ENCODE data around the gene FOXA1. TPM values are rescaled to one million over a fixed set of nuclear protein-coding genes. Genes with fewer than 3 reads are reported as not detected.

Gene FOXA1
- total RNA-seq, 4 donors from 2014 or later: 7.4 to 24.6 (median 21.4) TPM

GRCh38 chr14:37544407-37544806 is 50.6 kb downstream of the FOXA1 start:
- no peaks in the 10 kb centered on the region for H3K36me3 ChIP-seq
- H3K4me1 ChIP-seq: no peaks in the 10 kb centered on the region
- DNase-seq: no peak
- TF ChIP-seq CTCF (IDR thresholded peaks at IDR 0.05) (no peak), POLR2A (IDR thresholded peaks at IDR 0.05) (no peak)
- no peak overlapping the region for H3K27ac ChIP-seq
- no peaks in the 10 kb centered on the region for H3K27me3 ChIP-seq
- H3K4me3 ChIP-seq: no peak overlapping the region
- H3K9me3 ChIP-seq: no peaks in the 10 kb centered on the region

DNA sequence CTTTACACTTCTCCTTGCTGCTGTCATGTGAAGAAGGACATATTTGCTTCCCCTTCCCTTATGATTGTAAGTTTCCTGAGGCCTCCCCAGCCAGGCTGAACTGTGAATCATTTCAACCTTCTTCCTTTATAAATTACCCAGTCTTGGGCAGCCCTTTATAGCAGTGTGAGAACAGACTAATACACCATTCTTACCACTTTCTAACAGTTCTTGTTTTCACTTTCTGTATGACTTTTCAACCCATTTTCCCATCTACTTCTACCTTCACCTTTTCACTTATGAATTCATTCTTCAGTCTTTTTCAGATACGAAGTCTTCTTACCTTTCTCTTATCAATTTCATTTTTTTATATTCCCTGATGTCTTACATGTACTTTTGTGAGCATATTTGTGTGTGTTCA is 55.1 kb downstream of the FOXA1 start:
- Histone ChIP-seq H3K4me1 (no peaks in the 10 kb centered on the region), H3K27me3 (no peaks in the 10 kb centered on the region), H3K9me3 (no peaks in the 10 kb centered on the region), H3K4me3 (no peak overlapping the region), H3K36me3 (no peaks in the 10 kb centered on the region), H3K27ac (no peak overlapping the region)
- TF ChIP-seq POLR2A (IDR thresholded peaks at IDR 0.05) (no peak), CTCF (IDR thresholded peaks at IDR 0.05) (no peak)
- DNase-seq: no peak

Other genes with a start within 250 kb of the FOXA1 start
- gene TTC6, start 380 bp upstream of the FOXA1 start, total RNA-seq: 10 to 100 TPM in 1 of 4 donors, 1 to 10 TPM in 2, not detected in 1; 1.8 to 12.7 (median 3.6) TPM